Spleen (tissue), 7 donors: ENCODE data around the gene SRGAP3.

Experiments
- CTCF ChIP-seq, 11 experiments: fragments of 200-600 bp in 7 of 11; fragments of 450-650 bp in 4 of 11; sonication (generic) in 4 of 11; IDR thresholded peaks in 8 of 11; conservative IDR thresholded peaks in 3 of 11; 1 replicate in 7 of 11; 2 replicates in 4 of 11; pipeline versions ENCODE4 v1.4.0 to v1.8.0; 2016 to 2021; ENCODE audit warnings: antibody characterized with exemption in 11 of 11, inconsistent platforms in 4 of 11, mild to moderate bottlenecking in 1 of 11
- POLR2A ChIP-seq, 3 donors: fragments of 450-650 bp; IDR thresholded peaks; one replicate each; pipeline ENCODE4 v1.5.1; 2017; ENCODE audit warnings: antibody characterized with exemption in 3 of 3, mild to moderate bottlenecking in 1 of 3
- POLR2AphosphoS5 ChIP-seq, 3 donors: sonication (generic); formaldehyde crosslinking; IDR thresholded peaks; one replicate each; pipeline ENCODE4 v1.5.1; 2017; ENCODE audit warnings: antibody characterized with exemption in 3 of 3
- donor health status: DM: no; HTN: no; CAD: no; lungs with moderate emphysema.
- donor health status: DM: no; HTN: no; CAD: no.
- donor health status: DM: no; HTN: no; CAD: no.

DNA sequence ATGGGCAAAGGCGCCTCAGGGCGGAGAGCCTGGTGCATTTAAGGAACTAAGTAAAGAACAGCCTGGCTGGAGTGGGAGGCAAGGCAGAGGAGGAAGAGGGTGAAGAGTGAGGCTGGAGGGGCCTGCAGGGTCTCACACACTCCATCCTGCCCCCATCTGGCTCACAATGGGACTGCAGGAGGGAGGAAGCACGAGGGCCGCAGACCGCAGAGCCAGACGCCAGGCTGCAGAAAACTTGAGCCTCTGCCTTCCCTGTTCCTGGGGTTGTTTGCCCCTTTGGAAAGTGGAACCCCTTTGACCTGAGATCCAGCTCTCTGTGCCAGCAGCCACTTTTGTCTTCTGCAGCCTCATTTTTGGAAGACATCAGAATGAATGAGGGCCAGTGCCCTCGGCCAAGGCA is 138.0 kb downstream of the SRGAP3 start:
- TF ChIP-seq POLR2A (IDR thresholded peaks at IDR 0.05) (no peak), CTCF (IDR thresholded peaks at IDR 0.05 in 8 of 11, conservative IDR thresholded peaks at IDR 0.05 in 3 of 11) (peak in 1 of 11 experiments; percentile 15), POLR2AphosphoS5 (IDR thresholded peaks at IDR 0.05) (no peak)
